Stimulated activated naive CD8-positive, alpha-beta T cell treated with anti-CD3 and anti-CD28 coated beads, Interleukin-15, Interleukin-2, amounts not matched to agents 100 U/mL and 50 U/mL, for 24 hours (primary cell): ENCODE measurements around the gene NWD2.
"Not testable (repeated sequence)": the region's sequence is repeated elsewhere in the genome, so short reads cannot be mapped to it uniquely, and the experiment has no call there.

Experiments
- ATAC-seq: fragments of 150-1000 bp; cut with Tn5 transposase; one replicate; pipeline ENCODE4 v1.10.0; 2021
- DNase-seq: peaks from one replicate; pipeline ENCODE4 v3.0.0; 2021

The NWD2 gene

DNA sequence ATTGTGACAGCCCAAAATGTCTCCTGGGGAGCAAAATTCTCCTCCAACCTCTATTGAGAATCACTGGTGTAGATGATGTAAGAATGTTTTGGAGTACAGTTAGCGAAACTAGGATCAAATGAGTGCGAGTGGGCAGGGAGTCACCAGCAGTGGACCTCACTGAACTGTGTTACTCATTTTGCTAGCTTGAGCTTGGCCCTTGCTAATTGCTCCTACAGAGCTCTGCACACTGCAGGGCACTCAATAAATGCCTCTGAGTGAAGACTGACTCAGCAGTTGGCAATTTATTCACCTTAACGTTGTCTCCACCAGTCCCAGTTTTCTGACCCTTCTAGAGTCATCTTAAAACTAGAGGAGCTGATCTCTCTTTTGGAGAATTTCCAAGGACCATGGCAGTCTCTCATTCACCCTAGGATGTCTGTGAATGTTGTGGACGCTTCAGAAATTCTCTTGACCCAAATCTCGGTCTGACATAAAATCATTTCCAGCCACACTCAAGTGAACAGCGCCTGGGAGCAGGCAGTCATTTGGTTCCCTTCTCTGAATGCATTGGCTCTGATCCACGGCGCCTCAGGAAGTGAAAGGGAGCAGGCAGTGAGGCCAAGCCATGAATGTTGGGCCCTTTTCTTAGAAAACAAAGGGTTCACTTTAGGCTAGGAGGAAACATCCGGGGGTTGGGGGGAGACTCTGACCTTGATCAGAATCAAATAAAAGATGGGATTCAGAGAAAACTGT, 148.1 kb downstream of the NWD2 start:
- ATAC-seq: no peak
- DNase-seq: no peak

DNA sequence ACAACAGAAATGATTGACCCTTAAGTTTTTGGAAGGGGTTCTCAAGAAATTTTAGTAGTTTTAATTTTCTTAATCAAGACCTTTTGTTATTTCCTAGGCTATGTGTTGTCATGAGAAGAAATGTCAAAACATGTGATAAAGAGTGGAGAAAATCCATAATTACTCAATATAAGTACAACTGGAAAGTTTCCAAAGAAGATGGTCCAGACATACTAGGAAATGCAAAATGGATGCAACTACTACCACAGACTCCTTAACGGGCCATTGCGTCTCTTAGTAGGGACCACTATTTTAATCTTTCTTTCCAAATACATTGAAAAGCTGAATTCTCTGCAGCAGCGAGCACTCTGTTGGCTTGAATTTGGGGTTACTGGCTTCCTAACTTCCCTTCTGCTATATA, 148.8 kb downstream of the NWD2 start:
- ATAC-seq (no peak), DNase-seq (no peak)

DNA sequence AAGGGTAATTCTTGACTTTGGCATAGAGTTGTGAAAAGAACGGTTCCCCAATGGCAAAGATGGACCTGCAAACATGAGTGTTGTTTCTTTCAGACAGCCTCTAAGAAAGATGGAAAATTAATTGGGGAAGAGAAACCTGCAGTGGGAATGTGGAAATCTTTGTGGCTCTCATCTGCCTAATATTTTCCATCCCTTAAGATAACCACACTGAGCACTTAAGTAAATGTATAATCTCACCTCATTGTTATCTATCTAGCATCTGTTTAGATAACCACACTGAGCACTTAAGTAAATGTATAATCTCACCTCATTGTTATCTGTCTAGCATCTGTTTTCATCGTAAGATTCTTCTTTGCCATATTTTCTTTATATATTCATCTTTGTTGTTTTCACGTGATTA, 149.3 kb downstream of the NWD2 start:
- ATAC-seq (no peak), DNase-seq (no peak)

DNA sequence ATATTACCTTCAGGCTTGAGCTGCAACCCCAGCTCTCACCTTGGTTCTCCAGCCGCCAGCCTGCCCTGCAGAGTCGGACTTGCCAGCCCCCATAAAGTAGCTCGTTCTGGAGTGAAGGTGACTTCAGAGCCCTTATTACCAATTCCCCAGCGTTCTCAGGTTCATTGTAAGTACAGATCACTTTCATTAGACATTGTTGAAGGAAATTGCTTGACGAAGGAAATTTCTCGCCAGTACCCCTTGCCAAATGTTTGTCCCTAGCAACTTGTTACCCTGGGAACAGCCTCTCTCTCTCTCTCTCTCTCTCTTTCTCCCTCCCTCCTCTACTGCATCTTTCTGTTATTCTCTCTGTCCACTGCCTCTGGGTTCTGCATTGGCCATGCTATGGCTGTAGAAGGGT, 153.0 kb downstream of the NWD2 start:
- DNase-seq (no peak), ATAC-seq (no peak)

DNA sequence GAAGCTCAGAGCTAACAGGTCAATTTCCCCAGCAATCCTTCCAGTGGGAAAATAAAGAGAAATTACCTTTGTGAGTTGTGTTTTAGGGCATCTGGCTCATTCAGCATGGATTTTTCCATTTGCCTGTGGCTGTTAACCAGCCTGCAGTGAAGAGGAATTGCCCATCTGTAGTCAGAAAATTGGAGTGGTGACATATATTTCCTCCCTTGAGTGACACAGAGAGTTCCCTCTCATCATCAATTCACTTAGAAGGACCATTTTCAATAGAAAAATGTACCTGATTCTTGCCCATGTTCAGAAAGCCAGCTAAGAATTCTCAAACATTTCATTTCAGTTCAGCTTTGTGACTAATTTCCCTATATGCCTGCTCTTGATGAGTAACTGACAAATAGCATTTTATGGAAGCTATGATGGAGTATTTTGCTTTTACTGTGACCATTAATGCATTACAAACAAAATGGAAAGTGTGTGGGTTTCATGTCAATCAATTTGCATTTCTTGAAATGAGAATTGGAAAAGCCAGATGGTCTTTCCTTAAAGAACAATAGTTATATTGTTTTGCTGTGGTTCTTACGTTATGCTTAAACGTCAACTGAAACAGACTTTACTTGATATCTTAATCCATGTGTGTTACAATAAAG, 155.8 kb downstream of the NWD2 start:
- peak; percentile 28 for ATAC-seq

DNA sequence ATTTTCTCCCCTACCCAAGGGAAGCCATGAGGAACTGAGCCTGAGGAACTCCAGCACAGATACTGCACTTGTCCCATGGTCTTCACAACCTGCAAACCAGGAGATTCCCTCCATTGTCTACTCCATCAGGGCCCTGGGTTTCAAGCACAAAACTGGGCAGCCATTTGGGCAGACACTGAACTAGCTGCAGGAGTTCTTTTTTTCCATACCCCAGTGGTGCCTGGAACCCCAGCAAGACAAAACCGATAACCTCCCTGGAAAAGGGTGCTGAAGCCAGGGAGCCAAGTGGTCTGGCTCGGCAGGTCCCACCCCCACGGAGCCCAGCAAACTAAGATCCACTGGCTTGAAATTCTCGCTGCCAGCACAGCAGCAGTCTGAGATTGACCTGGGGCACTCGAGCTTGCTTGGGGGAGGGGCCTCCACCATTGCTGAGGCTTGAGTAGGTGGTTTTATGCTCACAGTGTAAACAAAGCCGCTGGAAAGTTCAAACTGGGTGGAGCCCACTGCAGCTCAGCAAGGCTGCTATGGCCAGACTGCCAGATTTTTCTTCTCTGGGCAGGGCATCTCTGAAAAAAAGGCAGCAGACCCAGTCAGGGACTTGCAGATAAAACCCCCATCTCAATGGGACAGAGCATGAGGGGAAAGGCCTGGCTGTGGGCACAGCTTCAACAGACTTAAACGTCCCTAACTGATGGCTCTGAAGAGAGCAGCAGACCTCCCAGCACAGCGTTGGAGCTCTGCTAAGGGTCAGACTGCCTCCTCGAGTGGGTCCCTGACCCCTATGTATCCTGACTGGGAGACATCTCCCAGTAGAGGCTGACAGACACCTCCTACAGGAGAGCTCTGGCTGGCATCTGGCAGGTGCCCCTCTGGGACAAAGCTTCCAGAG, 163.6 kb downstream of the NWD2 start:
- DNase-seq, ATAC-seq: not testable (repeated sequence)

More for the DNA sequence above, 155.8 kb downstream of the NWD2 start:
- DNase-seq: no peak

DNA sequence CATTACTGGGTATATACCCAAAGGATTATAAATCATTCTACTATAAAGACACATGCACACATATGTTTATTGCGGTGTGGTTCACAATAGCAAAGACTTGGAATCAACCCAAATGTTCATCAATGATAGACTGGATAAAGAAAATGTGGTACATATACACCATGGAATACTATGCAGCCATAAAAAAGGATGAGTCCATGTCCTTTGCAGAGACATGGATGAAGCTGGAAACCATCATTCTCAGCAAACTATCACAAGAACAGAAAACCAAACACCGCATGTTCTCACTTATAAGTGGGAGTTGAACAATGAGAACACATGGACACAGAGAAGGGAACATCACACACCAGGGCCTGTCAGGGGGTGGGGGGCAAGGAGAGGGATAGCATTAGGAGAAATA, 169.1 kb downstream of the NWD2 start:
- ATAC-seq, DNase-seq: not testable (repeated sequence)

DNA sequence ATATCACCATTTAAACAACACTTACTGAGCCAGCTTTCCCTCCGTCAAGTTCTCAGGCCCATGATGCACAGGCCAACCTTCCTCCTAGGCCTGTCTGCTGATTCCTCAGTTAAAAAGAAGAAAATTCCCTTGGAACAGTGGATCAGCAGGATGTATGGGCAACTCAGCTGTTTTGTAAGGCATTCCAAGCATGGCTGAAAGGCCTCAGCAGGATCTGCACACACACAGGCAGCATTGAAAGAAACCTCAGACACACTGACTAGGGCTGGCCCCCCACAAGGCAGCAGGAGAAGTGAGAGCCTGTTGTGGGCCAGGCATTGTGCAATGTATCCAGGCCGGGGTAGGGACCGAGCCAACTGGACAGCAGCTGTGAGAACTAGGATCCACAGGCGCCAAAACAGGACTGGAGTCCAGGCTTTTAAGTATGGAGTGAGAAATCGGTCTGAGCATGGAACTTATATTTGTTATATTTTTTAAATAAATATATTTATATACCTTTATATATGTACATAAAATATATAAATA, 171.4 kb downstream of the NWD2 start:
- DNase-seq (no peak), ATAC-seq (no peak)

DNA sequence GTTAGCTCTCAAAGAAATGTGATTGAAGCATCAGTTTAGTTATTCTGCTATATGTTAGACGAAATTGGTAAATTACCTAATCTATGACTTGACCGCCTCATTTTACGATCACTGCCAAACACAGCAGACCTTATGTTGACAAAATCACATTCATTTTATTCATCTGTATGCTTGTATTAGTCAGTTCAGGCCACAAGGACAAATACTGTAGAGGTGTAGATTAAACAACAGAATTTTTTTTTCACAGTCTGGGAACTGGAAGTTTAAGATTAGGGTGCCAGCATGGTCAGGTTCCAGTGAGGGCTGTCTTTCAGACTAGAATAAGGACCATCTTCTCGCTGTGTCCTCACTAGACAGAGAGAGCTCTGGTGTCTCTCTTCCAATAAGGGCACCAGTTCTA, 177.1 kb downstream of the NWD2 start:
- DNase-seq: no peak
- ATAC-seq: no peak

DNA sequence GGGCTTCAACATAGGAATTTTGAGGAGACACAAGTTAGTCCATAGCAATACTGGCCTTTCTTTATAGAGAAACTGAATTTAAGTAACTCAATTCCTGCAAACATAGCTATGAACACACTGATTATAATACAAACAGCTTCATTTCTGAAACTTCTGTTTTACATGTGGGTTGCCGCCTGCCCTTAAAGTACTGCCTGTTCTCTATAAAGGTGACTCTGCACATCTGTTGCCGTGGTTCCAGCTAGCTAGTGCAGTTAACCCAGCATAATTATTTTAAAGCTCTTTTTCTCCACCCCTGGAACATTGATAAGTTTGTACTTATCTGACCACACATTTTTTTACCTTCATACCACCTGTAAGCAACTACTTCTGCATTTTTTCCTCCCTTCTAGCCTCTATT, 177.6 kb downstream of the NWD2 start:
- DNase-seq: no peak
- ATAC-seq: no peak

DNA sequence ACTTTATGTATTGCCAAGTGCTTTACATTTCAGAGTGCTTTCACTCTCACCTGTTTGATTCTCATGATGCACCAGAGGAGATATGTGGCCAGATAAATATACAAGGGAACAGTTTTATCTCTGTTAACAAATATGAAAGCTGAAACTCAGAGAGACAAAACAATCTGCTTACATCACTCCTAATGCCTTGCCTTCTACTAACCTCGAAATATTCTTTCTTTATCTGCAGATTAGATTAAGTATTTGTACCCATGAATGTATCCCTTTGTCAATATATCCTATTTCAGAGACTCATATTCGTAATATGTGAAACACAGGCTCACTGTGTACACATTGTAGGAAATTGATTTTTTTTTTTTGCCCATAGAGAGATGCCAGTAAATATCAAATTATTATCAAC, 178.1 kb downstream of the NWD2 start:
- DNase-seq (no peak), ATAC-seq (no peak)

DNA sequence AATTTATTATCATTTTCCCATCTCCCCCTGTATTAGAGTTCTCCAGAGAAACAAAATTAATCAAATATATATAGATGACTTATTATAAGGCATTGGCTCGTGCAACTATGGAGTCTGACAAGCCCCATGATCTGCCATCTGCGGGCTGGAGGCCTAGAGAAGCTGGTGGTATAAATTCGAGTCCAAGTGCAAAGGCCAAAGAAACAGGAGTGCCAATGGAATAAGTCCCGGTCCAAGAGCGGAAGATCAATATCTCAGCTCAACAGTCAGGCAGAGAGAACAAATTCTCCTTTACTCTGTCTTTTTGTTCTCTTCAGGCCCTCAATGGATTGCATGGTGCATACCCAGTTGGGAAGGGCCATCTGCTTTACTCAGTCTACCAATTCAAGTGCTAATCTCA, 178.8 kb downstream of the NWD2 start:
- ATAC-seq: no peak
- no peak for DNase-seq

DNA sequence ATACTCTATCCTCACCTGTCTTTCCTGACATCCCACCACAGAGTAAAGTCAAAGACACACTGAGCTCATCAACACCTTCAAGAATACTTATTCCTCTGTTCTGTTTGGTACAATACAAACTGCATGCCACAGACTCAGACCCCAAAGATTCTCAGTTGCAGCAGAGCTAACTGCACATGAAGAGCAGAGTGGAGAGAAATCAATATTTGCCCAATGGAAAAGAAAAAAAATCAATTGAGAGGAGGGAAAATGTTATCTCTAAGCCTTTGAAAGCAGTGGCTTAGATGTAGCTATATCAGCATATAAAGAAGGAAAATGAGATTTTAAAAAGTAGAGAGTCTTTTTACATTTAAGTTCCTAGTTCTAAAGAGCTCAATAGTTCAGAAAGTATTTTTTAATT, 180.2 kb downstream of the NWD2 start:
- ATAC-seq: no peak

DNA sequence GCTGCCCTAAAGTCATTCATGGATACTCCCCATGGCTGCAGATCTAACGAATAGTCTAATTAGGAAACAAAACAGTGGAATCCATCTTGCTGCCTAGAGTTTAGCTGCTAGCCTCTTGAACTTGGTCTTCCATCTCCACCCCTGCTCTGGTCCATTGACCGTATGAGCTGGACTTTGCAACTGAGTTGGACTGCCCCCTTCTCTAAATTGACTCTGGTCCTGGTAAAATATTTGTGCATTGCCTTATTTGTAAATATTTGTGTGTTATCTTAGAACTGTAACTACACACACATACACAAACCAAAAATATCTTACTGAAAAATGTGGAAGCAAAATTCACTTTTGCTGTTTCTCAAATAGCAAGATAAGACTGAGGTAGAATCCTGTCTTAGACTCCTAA, 181.3 kb downstream of the NWD2 start:
- DNase-seq: no peak

More for the DNA sequence above, 180.2 kb downstream of the NWD2 start:
- no peak for DNase-seq

DNA sequence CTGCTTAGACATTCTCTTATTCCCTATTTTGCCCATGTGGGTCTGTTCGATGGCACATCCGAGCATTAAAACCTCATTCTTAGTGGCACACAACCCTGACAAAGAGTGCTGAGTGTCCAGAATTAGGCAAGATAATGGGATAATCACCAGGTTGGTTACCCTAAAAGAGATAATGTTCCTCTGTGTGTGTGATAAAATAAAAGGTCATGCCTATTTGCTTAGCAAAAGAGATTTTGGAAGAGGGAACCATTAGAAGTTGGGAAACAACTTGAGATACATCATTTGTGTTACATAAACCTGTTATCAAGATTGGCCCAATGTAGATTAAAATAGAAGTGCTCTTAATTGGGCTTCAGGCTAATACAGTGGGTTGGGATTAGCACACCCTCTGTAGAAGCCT, 182.7 kb downstream of the NWD2 start:
- DNase-seq: no peak
- ATAC-seq: no peak

More for the DNA sequence above, 181.3 kb downstream of the NWD2 start:
- no peak for ATAC-seq

DNA sequence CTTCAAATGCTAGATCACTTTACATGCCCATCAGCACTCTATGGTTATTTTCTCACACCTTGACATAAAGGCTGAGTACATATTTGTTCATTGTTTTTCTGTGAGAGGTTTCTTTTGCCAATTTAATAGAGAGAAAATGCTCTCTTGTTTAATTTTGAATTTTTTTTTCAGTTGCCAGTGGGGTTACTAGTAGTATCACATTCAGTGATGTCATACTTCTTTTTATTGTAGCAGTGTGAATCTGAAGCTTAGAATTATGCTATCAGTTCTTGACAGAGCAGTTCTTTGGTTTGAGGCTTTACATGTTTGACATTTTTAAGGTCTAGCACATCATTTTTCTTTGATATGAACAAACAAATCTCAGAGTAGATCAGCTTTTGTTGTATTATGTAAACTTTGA, 185.4 kb downstream of the NWD2 start:
- no peak for ATAC-seq
- no peak for DNase-seq

DNA sequence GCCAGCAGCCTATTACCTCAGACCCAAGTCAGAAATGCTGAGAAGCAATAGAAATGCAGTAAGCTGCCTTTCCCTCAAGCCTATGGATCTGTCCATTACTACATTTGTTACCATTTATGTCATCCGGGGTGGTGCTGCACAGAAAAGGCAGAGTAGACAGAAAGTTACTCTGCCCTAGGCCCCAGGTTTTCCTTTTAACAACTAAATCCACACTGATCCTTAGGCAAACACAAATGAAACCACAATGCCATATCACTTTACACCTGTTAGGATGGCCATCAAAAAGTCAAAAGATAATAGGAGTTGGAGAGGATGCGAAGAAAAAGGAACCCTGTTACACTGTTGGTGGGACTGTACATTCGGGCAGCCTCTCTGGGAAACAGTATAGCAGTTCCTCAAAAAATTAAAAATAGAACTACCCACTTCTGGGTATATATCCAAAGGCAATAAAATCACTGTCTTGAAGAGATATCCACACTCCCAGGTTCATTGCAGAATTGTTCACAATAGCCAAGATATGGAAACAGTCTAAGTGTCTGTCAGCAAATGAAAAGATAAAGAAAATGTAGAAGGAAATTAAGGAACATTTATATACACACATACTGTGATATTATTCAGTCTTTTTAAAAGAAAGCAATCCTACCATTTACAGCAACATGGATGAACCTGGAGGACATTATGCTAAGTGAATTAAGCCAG, 186.3 kb downstream of the NWD2 start:
- DNase-seq (no peak), ATAC-seq (no peak)

DNA sequence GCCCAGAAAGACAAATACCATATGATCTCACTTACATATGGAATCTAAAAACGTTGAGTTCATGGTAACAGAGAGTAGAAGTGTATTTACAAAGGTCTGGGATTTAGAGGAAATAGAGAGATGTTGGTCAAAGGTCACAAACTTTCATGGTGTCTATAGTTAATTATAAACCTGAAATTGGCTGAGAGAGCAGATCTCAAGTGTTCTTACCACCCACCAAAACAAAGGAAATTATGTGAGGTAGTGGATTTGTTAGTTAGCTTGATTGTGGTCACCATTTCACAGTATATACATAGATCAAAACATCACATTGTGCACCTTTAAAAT, 186.8 kb downstream of the NWD2 start:
- ATAC-seq (no peak), DNase-seq (no peak)

DNA sequence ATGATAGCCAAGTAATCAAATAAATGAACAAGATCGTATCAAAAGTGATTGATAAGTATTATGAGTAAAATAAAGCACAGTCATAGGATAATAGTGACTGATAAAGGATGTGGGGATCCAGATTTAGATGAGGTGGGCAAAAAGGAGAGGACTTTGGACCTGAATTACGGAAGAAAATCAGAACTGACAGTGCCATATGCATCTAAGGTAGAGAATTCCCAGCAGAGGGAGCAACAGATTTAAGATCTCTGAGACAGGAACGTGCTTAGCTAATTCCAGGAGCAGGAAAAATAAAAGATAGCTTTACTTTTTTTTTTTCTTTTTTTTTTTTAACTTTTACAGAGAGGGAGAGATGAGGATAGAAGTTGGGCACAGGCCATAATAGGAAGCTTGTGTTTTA, 189.9 kb downstream of the NWD2 start:
- ATAC-seq (no peak), DNase-seq (no peak)

DNA sequence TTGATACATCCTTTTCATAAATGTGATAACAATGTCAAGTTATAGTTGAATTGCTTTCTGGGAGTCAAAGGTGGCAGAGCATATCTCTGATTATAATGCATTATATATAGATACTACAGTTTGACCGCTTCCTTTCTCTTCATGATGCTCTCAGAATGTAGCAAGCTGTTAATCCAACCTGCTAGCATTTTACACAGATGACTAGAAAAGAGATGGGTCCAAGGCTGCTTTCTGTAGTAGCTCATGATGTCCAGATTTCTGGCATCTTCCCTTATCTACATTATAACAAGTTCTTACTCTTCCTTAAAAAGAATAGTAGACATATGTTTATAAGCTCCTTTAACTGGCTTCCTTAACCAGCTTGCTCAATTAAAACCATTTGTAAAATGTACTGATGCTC, 192.0 kb downstream of the NWD2 start:
- DNase-seq: no peak
- no peak for ATAC-seq

DNA sequence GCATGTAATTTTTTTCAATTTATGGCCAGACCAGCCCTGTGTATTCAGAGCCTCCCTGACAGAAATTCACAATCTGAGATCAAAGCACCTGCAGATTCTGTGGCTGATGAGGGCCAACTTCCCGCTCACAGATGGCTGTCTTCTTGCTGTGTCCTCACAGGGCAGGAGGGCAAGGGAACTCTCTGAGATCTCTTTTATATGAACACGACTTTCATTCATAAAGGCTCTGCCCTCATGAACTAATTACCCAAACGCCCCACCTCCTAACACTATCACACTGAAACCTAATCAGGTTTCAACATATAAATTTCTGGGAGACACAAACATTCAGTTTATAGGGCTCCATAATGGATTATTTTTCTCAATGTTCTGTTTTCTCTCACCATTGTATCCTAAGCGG, 192.6 kb downstream of the NWD2 start:
- no peak for ATAC-seq
- DNase-seq: no peak

DNA sequence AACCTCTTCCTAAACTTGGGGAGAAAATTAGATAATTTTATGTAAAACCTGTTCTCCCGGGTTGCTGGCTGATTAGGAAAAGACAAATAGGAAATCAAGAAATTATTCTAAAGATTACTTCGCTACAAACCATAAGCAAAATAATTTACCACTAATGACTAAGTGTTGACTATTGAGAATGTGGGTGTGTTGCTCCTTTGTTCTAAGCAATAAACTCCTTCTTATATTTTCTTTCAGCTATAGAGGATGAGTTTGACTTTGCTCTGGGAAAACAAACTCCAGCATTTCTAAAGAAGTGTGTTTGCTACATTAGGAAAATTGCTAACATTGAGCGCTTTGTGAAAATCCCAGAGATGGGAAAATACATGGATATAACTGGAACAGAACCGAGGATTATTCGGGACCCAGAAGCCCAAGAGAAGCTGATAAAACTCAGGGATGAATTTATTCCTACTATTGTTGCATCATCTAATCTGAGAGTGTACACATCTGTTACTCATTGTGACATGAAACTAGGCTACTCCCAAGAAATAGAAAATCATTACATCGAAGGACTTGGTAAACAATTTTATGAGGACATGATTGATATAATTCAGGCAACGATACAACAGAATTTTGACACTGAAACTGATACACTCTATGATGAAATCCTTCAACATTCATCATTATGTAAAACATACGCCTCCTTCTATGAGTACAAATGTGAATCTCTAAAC, 194.2 kb downstream of the NWD2 start:
- DNase-seq (no peak), ATAC-seq (no peak)
